GM19395 (cell line): ENCODE results near the gene SNRPA1.
"Not testable (repeated sequence)": the region's sequence is repeated elsewhere in the genome, so short reads cannot be mapped to it uniquely, and the experiment has no call there.

Experiments
- ATAC-seq: cut with Tn5 transposase; IDR thresholded peaks from one replicate; pipeline ENCODE4 v1.9.1; 2021; ENCODE audit warnings: mild to moderate bottlenecking, moderate library complexity; ENCODE audit not compliant: unreplicated experiment

The SNRPA1 gene

GRCh38 chr15:101296418-101297405 lies 1.7 kb upstream of the SNRPA1 start:
- no peak for ATAC-seq

GRCh38 chr15:101295607-101296161 lies 636 bp upstream of the SNRPA1 start:
- ATAC-seq, result no peak

- no peak for ATAC-seq
These were observed 1.9 kb downstream of the SNRPA1 start for GRCh38 chr15:101293122-101293521.

GRCh38 chr15:101288905-101289513 lies 6.0 kb downstream of the SNRPA1 start:
- no peak for ATAC-seq

GRCh38 chr15:101287342-101287741 lies 7.7 kb downstream of the SNRPA1 start:
- not testable (repeated sequence) for ATAC-seq

- no peak for ATAC-seq
These were observed 8.5 kb downstream of the SNRPA1 start for GRCh38 chr15:101286471-101287114.

GRCh38 chr15:101283931-101284330 lies 11.1 kb downstream of the SNRPA1 start:
- ATAC-seq, result no peak

GRCh38 chr15:101280007-101280406 lies 15.0 kb downstream of the SNRPA1 start:
- no peak for ATAC-seq

- no peak for ATAC-seq
These were observed 17.0 kb downstream of the SNRPA1 start for GRCh38 chr15:101277943-101278564.

- ATAC-seq, result peak; percentile 80
These were observed 17.8 kb downstream of the SNRPA1 start, which contains the start of gene SELENOS for GRCh38 chr15:101277038-101277822. SELENOS (minus strand) TSS chr15:101277485; CDS start chr15:101277417, 68 bp downstream.

- peak; percentile 54 for ATAC-seq
These were observed 18.5 kb downstream of the SNRPA1 start for GRCh38 chr15:101276501-101277037.

- peak; percentile 42 for ATAC-seq
These were observed 20.0 kb downstream of the SNRPA1 start for GRCh38 chr15:101275018-101275417.

GRCh38 chr15:101273534-101273933 lies 21.5 kb downstream of the SNRPA1 start:
- no peak for ATAC-seq

GRCh38 chr15:101272584-101272983 lies 22.5 kb downstream of the SNRPA1 start:
- no peak for ATAC-seq

- no peak for ATAC-seq
These were observed 25.4 kb downstream of the SNRPA1 start for GRCh38 chr15:101269479-101270223.

- no peak for ATAC-seq
These were observed 27.5 kb downstream of the SNRPA1 start for GRCh38 chr15:101267320-101268104.

GRCh38 chr15:101266787-101267186 lies 28.3 kb downstream of the SNRPA1 start:
- ATAC-seq, result no peak

GRCh38 chr15:101266034-101266433 lies 29.0 kb downstream of the SNRPA1 start:
- no peak for ATAC-seq
